GM19438 (cell line): Measurements from ENCODE around the gene EPC1.
A peak's percentile ranks its signal among the peaks of the same experiment; 100 is the strongest.

Experiments used
- ATAC-seq: cut with Tn5 transposase; IDR thresholded peaks from one replicate; pipeline ENCODE4 v1.9.1; 2021; ENCODE audit warnings: low read depth; ENCODE audit not compliant: unreplicated experiment

The EPC1 gene

GRCh38 chr10:32338262-32338661, 8.7 kb downstream of the EPC1 start:
- ATAC-seq, result no peak

GRCh38 chr10:32337350-32337749, 9.6 kb downstream of the EPC1 start:
- ATAC-seq, result no peak

GRCh38 chr10:32333849-32334248, 13.1 kb downstream of the EPC1 start:
- ATAC-seq, result no peak

- peak; percentile 84 for ATAC-seq
Observed at GRCh38 chr10:32332299-32332750, 14.6 kb downstream of the EPC1 start.

GRCh38 chr10:32331606-32332005, 15.4 kb downstream of the EPC1 start:
- no peak for ATAC-seq

- ATAC-seq, result no peak
Observed at GRCh38 chr10:32330214-32330613, 16.7 kb downstream of the EPC1 start.

- no peak for ATAC-seq
Observed at GRCh38 chr10:32329061-32329460, 17.9 kb downstream of the EPC1 start.

GRCh38 chr10:32328499-32328898, 18.5 kb downstream of the EPC1 start:
- ATAC-seq, result no peak

GRCh38 chr10:32327364-32327691, 19.6 kb downstream of the EPC1 start:
- no peak for ATAC-seq

- no peak for ATAC-seq
Observed at GRCh38 chr10:32326680-32327363, 20.1 kb downstream of the EPC1 start.

- peak; percentile 55 for ATAC-seq
Observed at GRCh38 chr10:32326119-32326518, 20.8 kb downstream of the EPC1 start.

- ATAC-seq, result no peak
Observed at GRCh38 chr10:32323051-32323450, 23.9 kb downstream of the EPC1 start.

GRCh38 chr10:32321016-32321631, 25.8 kb downstream of the EPC1 start:
- no peak for ATAC-seq

GRCh38 chr10:32318476-32318896, 28.5 kb downstream of the EPC1 start:
- peak; percentile 48 for ATAC-seq

GRCh38 chr10:32317795-32318357, 29.1 kb downstream of the EPC1 start:
- ATAC-seq, result peak; percentile 86

GRCh38 chr10:32315424-32315823, 31.5 kb downstream of the EPC1 start:
- ATAC-seq, result no peak

- no peak for ATAC-seq
Observed at GRCh38 chr10:32314588-32314987, 32.4 kb downstream of the EPC1 start.

GRCh38 chr10:32308027-32308603, 38.8 kb downstream of the EPC1 start:
- ATAC-seq, result no peak

- ATAC-seq, result no peak
Observed at GRCh38 chr10:32307609-32308008, 39.3 kb downstream of the EPC1 start.

GRCh38 chr10:32299354-32299980, 47.5 kb downstream of the EPC1 start:
- ATAC-seq, result no peak

GRCh38 chr10:32298075-32298812, 48.7 kb downstream of the EPC1 start:
- no peak for ATAC-seq
